Fibroblast of the aortic adventitia (primary cell): Measurements from ENCODE around the gene GLRB. TPM values are rescaled to one million over a fixed set of nuclear protein-coding genes. Genes with fewer than 3 reads are reported as not detected.
A peak's percentile ranks its signal among the peaks of the same experiment; 100 is the strongest.

Experiments used
- DNase-seq: peaks from one replicate; pipeline ENCODE4 v3.0.0-alpha.2; 2010; ENCODE audit warnings: low read depth
- H3K4me3 ChIP-seq: 2 replicates; pipeline ENCODE4 v1.5.1; 2011; ENCODE audit warnings: low read depth, mild to moderate bottlenecking, control low read depth, low read length, moderate library complexity
- CTCF ChIP-seq: IDR thresholded peaks from 2 replicates; pipeline ENCODE4 v1.5.1; 2011; ENCODE audit warnings: mild to moderate bottlenecking, low read length, control low read depth, inconsistent platforms; ENCODE audit not compliant: insufficient read depth
- small RNA-seq: library from RNA; depleted of rRNA; stranded (forward); fragments of <200 nt; gene quantifications from one replicate; pipeline ENCODE3, GENCODE V24; 2012
- total RNA-seq: library from RNA; depleted of rRNA; stranded (reverse); fragments of >200 nt; gene quantifications from 2 replicates; pipeline ENCODE4 v1.2.3, GENCODE V29; 2012; ENCODE audit warnings: low replicate concordance

Gene GLRB
- total RNA-seq, 1 donor, result 7.8 TPM

GRCh38 chr4:157204634-157205244 is 128.8 kb downstream of the GLRB start:
- DNase-seq, result peak; percentile 8
- peak; percentile 58 for TF ChIP-seq CTCF
- H3K4me3 ChIP-seq, result no peak overlapping the region

- DNase-seq, result peak; percentile 45
- peak; percentile 57 for TF ChIP-seq CTCF
These were observed 141.8 kb downstream of the GLRB start for GRCh38 chr4:157217708-157218107.

GRCh38 chr4:157219711-157220370 is 143.9 kb downstream of the GLRB start:
- DNase-seq, result no peak
- H3K4me3 ChIP-seq, result peak overlapping the region; percentile 35
- no peak for TF ChIP-seq CTCF

More at GRCh38 chr4:157217708-157218107, 141.8 kb downstream of the GLRB start:
- no peak overlapping the region for H3K4me3 ChIP-seq

- no peak for TF ChIP-seq CTCF
- H3K4me3 ChIP-seq, result peak within 1 kb of the TSS; percentile 35
- peak; percentile 50 for DNase-seq
These were observed 144.5 kb downstream of the GLRB start, which contains the start of gene GRIA2 for GRCh38 chr4:157220371-157220881. GRIA2 (plus strand) TSS chr4:157220728; CDS start chr4:157221043, 315 bp downstream.

- no peak for DNase-seq
- TF ChIP-seq CTCF, result no peak
- no peak overlapping the region for H3K4me3 ChIP-seq
These were observed 145.5 kb downstream of the GLRB start for GRCh38 chr4:157221426-157221894.

Small RNA genes within 50 kb of the gene (small RNA-seq; reads per million reads assigned to genes)
- gene RF00019, result not detected
- not detected for gene RNU6-582P

Other genes with a start within 250 kb of the GLRB start
- 30.5 and 42.8 TPM in 2 replicates for gene PDGFC, start 104.4 kb upstream of the GLRB start, total RNA-seq
- gene GRIA2, start 144.6 kb downstream of the GLRB start, total RNA-seq, result not detected in 2 replicates